GM18526 (cell line): Measurements from ENCODE around the gene PRDM7.

Experiments used
- POLR2A ChIP-seq: IDR thresholded peaks from 3 replicates; pipeline ENCODE4 v1.6.1; 2011; ENCODE audit not compliant: insufficient read length; ENCODE audit errors: extremely low read depth

PRDM7 gene

DNA sequence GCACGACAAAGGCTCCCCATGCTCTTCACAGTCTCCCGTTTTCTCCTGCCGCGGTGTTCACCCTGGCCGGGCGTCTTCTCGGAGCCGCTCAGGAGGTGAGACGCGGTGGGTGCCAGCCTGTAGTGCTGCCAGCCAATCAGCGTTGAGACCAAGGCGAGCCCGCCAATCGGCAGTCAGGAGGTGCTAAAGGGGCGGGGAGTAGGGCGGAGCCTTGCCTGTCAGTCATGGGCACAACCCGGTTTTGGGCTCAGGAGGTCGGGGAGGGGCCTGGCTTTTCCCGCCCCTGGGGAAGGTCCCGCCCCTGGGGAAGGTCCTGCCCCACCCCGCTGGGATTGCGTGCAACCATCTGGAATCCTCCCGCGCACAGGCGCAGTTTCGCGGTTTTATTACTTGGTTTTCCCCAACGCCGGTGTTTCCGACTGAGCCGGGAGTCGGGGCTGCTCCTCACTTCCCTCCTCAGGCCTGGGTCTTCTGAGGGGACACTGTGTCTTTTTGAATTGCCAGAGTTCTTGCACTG is at the start of gene PRDM7:
PRDM7 (minus strand) TSS at position 92 of the 517 bp plus-strand sequence. CDS start 1,421 bp downstream, outside the sequence.
- no peak for TF ChIP-seq POLR2A

GRCh38 chr16:90084215-90084950 is 7.3 kb upstream of the PRDM7 start:
- TF ChIP-seq POLR2A = no peak

DNA sequence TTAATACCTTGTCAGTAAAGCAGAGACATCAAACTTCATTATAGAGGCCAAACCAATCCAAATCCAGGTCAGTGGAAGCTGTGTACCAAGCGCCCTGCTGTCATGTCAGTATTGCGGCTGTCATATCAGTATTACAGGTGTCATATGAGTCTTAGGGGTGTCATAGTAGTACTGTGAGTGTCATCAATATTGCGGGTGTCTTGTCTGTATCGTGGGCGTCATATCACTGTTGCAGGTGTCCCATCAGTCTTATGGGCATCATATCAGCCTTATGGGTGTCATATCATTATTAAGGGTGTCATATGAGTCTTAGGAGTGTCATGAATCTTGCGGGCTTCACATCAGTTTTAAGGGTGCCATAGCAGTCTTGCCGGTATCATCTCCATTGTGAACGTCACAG is 6.0 kb upstream of the PRDM7 start:
- TF ChIP-seq POLR2A = no peak

GRCh38 chr16:90081606-90081970 is 4.5 kb upstream of the PRDM7 start:
- no peak for TF ChIP-seq POLR2A

DNA sequence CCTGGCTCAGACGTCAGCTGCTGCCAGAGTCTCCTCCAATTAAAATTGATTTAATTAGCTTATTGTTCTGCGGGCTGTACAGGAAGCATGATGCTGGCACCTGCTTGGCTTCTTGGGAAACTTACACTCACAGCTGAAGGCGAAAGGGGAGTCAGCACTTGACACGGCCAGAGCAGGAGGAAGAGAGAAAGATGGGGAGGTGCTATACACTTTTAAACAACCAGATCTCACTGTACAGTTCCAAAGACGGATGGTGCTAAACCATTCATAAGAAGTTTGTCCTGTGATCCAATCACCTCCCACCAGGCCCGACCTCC is 1.4 kb upstream of the PRDM7 start:
- TF ChIP-seq POLR2A = no peak

DNA sequence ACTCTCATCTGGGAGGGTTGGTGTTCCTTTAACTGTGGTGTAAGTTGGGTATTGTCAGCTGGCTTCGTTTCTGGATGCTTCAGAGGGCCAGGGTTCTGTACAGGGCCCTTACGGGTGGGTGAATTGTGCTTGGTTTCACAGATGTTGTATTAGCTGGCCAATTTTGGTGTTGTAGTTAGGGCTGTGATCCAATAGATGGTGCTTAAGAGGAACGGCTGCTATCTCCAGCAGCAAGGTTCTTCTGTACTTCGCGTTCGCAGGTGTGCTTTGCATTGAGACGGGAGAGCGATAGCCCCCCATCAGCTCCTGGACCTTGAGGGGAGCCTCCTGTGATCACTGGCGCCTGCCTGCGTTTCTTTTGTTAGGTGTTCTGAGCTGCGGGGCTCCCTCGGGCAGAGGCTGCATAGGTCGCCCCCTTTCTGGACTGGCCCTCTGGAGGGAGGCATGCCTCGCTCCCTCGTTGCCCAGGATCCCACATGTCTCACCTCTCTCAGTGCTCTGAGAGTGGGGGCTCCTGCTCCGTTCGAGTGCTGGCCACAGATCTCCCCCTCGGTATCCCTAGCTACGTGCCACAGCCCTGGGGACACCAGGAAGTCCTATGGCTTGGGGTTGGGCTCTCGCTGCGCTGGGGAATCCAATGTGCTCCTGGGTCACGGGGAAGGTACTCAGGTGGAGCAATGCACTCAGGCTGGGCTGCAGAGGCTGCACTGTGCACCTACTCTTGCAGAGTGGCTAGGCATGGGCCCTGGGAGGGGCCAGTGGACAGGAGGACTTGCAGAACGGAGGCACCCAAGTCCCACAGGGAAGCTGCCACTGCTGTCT is 837 bp upstream of the PRDM7 start:
- no peak for TF ChIP-seq POLR2A

DNA sequence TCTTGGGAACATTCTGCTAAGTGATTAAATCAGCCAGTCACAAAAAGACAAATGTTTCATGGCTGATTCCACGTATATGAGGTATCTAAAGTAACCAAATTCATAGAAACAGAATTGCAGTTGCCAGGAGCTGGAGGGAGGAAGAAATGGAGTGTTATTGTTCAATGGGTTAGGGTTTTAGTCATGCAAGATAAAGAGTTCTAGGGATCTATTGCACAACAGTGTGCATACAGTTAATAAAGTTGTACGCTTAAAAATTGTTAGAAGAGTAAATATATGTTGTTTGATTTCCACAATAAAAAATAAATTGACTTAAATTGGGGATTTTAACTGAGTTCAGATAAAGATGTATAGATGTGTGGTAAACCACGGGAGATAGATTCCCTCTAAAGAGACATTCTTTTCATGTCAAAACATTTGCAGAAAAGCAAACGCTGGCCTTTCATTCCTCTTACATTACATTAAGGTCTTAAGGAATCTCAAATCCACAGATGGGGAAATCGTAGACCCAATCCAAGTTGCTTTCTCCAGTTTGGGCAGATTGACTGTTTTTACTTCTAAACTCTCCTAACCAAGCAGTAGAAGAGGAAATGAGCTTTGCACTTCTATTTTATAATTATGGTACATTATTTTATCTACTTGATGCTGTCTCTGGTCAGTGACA is 4.6 kb downstream of the PRDM7 start:
- TF ChIP-seq POLR2A = no peak

DNA sequence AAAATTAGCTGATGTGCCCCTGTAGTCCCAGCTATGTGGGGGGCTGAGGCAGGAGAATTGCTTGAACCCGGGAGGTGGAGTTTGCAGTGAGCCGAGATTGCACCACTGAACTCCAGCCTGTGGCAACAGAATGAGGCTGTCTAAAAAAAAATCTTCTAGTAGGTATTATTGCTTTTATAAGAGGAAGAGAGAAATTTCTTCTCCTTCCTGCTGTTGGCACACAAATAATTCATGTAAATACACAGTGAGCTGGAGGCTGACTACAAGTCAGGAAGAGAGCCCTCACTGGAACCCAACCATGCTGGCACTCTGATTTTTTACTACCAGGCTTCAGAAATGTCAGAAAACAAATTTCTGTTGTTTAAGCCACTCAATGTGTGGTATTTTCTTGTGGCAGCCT is 6.7 kb downstream of the PRDM7 start:
- TF ChIP-seq POLR2A = no peak

DNA sequence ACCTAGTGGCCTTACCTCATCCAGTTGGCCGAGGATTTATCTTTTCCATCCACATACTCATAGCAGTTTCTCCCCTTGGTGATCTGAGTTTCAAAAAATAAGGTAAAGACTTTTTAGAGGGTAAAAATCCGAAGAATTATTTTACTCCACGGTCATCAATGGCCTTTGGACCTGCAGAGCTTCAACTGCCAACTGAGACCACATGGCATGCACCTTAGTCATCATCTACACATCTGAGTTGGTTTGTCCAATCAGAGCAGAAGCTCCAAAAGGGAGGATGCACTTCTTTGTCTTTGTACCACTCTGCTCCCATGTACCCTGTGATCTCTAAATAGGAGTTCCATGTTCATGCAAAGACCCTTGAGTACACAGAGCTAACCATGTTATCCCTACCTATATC is 15.7 kb downstream of the PRDM7 start:
- TF ChIP-seq POLR2A = no peak

DNA sequence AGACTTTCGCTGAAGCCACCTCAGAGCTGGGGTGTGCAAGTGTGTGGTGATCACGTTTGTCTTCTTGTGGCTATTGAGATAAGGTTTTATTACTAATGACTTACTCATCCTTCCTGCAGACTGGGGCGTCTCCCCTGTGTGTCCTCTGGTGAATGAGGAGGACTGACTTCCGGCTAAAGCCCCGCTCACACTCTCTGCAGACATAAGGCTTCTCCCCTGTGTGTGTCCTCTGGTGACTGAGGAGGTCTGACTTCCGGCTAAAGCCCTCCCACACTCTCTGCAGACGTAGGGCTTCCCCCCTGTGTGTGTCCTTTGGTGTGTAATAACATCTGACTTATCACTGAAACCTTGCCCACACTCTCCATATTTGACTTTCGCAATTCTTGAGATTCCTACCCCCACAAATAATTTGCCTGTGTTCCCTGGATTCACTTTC is 19.4 kb downstream of the PRDM7 start:
- TF ChIP-seq POLR2A = no peak

DNA sequence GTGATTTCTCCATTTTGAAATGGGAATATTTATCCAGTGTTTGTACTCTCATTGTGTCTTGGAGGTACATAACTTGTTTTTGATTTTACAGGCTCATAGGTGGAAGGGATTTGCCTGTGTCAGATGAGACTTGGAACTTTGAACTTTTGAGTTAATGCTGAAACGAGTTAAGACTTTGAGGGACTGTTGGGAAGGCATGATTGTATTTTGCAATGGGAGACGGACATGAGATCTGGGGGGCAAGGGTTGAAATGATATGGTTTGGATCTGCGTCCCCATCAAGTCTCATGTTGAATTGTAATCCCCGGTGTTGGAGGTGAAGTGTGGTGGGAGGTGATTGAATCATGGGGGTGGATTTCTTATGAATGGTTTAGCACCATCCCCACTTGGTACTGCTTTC is 21.8 kb downstream of the PRDM7 start:
- TF ChIP-seq POLR2A = no peak

GRCh38 chr16:90054554-90054953 is 22.6 kb downstream of the PRDM7 start:
- no peak for TF ChIP-seq POLR2A

DNA sequence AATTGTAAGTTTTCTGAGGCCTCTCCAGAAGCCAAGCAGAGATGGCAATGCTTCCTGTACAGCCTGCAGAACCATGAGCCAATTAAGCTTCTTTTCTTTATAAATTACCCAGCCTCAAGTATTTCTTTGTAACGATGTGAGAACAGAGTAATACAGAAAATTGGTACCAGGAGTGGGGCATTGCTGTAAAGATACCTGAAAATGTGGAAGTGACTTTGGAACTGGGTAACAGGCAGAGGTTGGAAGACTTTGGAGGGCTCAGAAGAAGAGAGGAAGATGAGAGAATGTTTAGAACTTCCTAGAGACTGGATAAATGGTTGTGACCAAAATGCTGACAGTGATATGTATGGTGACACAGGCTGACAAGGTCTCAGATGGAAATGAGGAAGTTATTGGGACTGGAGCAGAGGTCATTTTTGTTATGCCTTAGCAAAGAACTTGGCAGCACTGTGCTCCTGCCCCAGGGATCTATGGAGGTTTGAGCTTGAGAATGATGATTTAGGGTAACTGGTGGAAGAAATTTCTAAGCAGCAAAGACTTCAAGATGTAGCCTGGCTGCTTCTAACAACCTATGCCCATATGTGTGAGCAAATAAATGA is 23.1 kb downstream of the PRDM7 start:
- TF ChIP-seq POLR2A = no peak

DNA sequence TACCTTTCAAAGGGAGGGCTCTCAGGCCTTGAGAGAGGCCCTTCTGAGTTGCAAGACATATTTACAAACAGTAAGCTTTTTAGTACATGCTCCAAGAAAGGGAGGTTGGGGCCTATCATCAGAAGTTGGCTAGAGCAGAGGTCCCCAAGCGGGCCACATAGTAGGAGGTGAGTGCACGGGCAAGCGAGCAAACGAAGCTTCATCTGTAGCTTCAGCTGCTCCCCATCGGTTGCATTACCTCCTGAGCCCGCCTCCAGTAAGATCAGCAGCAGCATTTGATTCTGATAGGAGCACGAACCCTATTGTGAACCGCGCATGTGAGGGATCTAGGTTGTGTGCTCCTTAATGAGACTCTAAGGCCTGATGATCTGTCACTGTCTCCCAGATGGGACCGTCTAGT is 26.2 kb downstream of the PRDM7 start:
- TF ChIP-seq POLR2A = no peak

DNA sequence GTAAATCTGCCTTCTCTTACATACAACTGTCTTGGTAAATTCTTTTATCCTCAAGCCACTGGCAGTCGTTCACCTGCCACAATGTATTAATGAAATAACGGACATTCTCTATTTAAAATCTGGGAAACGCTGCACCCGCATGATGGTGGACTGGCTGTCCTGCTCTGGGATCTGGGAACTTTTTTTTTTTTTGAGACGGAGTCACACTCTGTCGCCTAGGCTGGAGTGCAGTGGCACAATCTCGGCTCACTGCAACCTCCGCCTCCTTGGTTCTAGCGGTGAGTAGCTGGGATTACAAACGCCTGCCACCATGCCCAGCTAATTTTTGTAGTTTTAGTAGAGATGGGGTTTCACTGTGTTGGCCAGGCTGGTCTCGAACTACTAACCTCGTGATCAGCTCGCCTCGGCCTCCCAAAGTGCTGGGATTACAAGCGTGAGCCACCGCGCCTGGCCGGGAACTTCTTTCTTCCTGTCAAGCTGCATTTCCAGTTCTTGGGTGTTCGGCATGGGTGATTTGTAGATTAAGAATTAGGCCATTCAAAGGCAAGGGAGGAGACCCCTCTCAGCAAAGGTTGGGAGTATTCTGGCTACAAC is 28.3 kb downstream of the PRDM7 start:
- TF ChIP-seq POLR2A = no peak
